K562 (cell line): Measurements from ENCODE around the gene KMT2E. TPM values are rescaled to one million over a fixed set of nuclear protein-coding genes. Genes with fewer than 3 reads are reported as not detected.
A peak's percentile ranks its signal among the peaks of the same experiment; 100 is the strongest.

Experiments
- ATAC-seq: fragments of 200-7000 bp; cut with Tn5 transposase; 3 replicates; pipeline ENCODE4 v1.9.1; 2020; ENCODE audit warnings: moderate library complexity
- BruUV-seq: library from RNA; stranded (reverse); fragments of 400-500 nt; replicated peaks from 2 replicates; lab custom pipeline; 2021; lab: Mats Ljungman, UMichigan
- CTCF ChIA-PET: fragments of 300-600 bp; formaldehyde crosslinking; extraction: SDS; loops from one replicate; lab custom pipeline; 2021; ENCODE audit warnings: low intra/inter-chr PET ratio; lab: Yijun Ruan, JAX
- POLR2A ChIA-PET: fragments of 300-600, 350-650 bp; sonication (Branson Sonifier 250); formaldehyde crosslinking; extraction: SDS; loops from one replicate; lab custom pipeline; 2021; ENCODE audit warnings: antibody characterized with exemption, inconsistent platforms; lab: Yijun Ruan, JAX
- DNase-seq, 4 experiments: peaks; one replicate each; pipeline versions ENCODE4 v3.0.0 to v3.0.0-alpha.2; 2011 to 2018; ENCODE audit warnings: low spot score in 3 of 4, mixed read lengths in 3 of 4; ENCODE audit errors: extremely low read depth in 1 of 4
- FAIRE-seq: peaks from 2 replicates; lab custom pipeline; 2011; peaks lifted over from hg19 to GRCh38; lab: Jason Lieb, UNC
- H2AFZ ChIP-seq: 2 replicates; pipeline ENCODE4 v1.6.0; 2011; ENCODE audit warnings: low read depth, low read length, control low read depth, inconsistent platforms
- H3K27ac ChIP-seq: fragments of 200-600 bp; 3 replicates; pipeline ENCODE4 v1.8.0; 2011; ENCODE audit warnings: low read depth, mild to moderate bottlenecking, control low read depth, inconsistent platforms, low read length, moderate library complexity, mixed read lengths; ENCODE audit errors: extremely low read depth
- H3K27me3 ChIP-seq, 2 experiments: fragments of 300-600 bp in 1 of 2; 2 replicates in 1 of 2; 3 replicates in 1 of 2; pipeline versions ENCODE4 v1.6.0 to v1.8.0; 2011; ENCODE audit warnings: inconsistent platforms in 2 of 2, low read length in 2 of 2, mild to moderate bottlenecking in 1 of 2, mixed read lengths in 1 of 2, moderate library complexity in 1 of 2; ENCODE audit not compliant: control insufficient read depth in 2 of 2, insufficient read depth in 2 of 2
- H3K36me3 ChIP-seq: fragments of 300-600 bp; 3 replicates; pipeline ENCODE4 v1.8.0; 2011; ENCODE audit warnings: mild to moderate bottlenecking, low read length, inconsistent platforms; ENCODE audit not compliant: control insufficient read depth, insufficient read depth
- H3K4me1 ChIP-seq, 2 experiments: fragments of 200-600 bp in 1 of 2; replicated peaks in 1 of 2; 2 replicates in 1 of 2; 3 replicates in 1 of 2; pipeline versions ENCODE4 v1.5.1 to v1.8.0; 2011; ENCODE audit warnings: inconsistent platforms in 2 of 2, low read length in 2 of 2, mild to moderate bottlenecking in 1 of 2, mixed read lengths in 1 of 2, moderate library complexity in 1 of 2; ENCODE audit not compliant: control insufficient read depth in 2 of 2, insufficient read depth in 2 of 2
- H3K4me2 ChIP-seq: 2 replicates; pipeline ENCODE4 v1.6.1; 2011; ENCODE audit warnings: low read length, control low read depth, inconsistent platforms, mixed read lengths; ENCODE audit not compliant: insufficient read depth
- H3K4me3 ChIP-seq: fragments of 200-600 bp; sonication (generic), shearing (Covaris generic); 2 replicates; pipeline ENCODE4 v1.5.1; 2016; ENCODE audit warnings: control low read depth, inconsistent platforms
- H3K79me2 ChIP-seq: fragments of 200-600 bp; 3 replicates; pipeline ENCODE4 v1.8.0; 2011; ENCODE audit warnings: low read length, inconsistent platforms; ENCODE audit not compliant: control insufficient read depth, insufficient read depth
- H3K9ac ChIP-seq, 2 experiments: 2 replicates each; pipeline versions ENCODE4 v1.6.0 to v1.6.1; 2011; ENCODE audit warnings: low read depth in 2 of 2, low read length in 2 of 2, control low read depth in 1 of 2, inconsistent platforms in 1 of 2, mild to moderate bottlenecking in 1 of 2, mixed read lengths in 1 of 2; ENCODE audit not compliant: insufficient read depth in 1 of 2
- H3K9me1 ChIP-seq: one replicate; pipeline ENCODE4 v1.6.0; 2011; ENCODE audit warnings: inconsistent platforms, mild to moderate bottlenecking, low read length, moderate library complexity; ENCODE audit not compliant: control insufficient read depth, insufficient read depth
- H3K9me3 ChIP-seq: replicated peaks from 2 replicates; pipeline ENCODE4 v1.5.1; 2011; ENCODE audit warnings: low read depth, low read length, inconsistent platforms; ENCODE audit not compliant: control insufficient read depth, insufficient read depth
- H4K20me1 ChIP-seq: replicated peaks from 2 replicates; pipeline ENCODE4 v1.6.1; 2011; ENCODE audit warnings: low read length, inconsistent platforms, mixed read lengths; ENCODE audit not compliant: control insufficient read depth, insufficient read depth
- TGIF2 ChIP-seq: sonication (generic); formaldehyde crosslinking; IDR thresholded peaks from 2 replicates; pipeline ENCODE4 v1.8.1; 2022; ENCODE audit warnings: mild to moderate bottlenecking, missing genetic modification reagents, moderate library complexity
- WGBS: fragments of 100-300 bp; shearing (Covaris generic); methylation state at CpG from one replicate; pipeline ENCODE4 v1.1.6; 2016; ENCODE audit warnings: low coverage, mixed read lengths; ENCODE audit not compliant: insufficient coverage; ENCODE audit errors: missing lambda C conversion rate; 5-methylcytosine and 5-hydroxymethylcytosine counted together
- in situ Hi-C: fragments of 300-500 bp; cut with MboI; formaldehyde crosslinking; loops from 4 replicates; pipeline ENCODE4 v1.15.0; 2018; ENCODE audit warnings: inconsistent platforms, mixed read lengths
- intact Hi-C: fragments of 100-400 bp; cut with micrococcal nuclease; formaldehyde crosslinking; loops from 2 replicates; pipeline ENCODE4 v1.14.2; 2022
- polyA plus RNA-seq, 8 experiments: library from polyadenylated mRNA; depleted of rRNA in 4 of 8; stranded (reverse) in 5 of 8; unstranded in 3 of 8; fragments of >200 nt; fragmentation: Nextera tagmentation in 2 of 8; fragmentation: Illumina TruSeq in 1 of 8; extraction: Ambion mirVana in 2 of 8; extraction: Trizol in 1 of 8; gene quantifications; 2 replicates each; pipeline versions ENCODE4 v1.2.1 to v1.2.3, GENCODE V29; 2011 to 2014; ENCODE audit warnings: inconsistent platforms in 1 of 8, missing spikeins in 1 of 8
- total RNA-seq, 7 experiments: library from RNA; depleted of rRNA in 6 of 7; stranded (reverse); fragments of >200 nt in 6 of 7; fragmentation: Illumina TruSeq in 2 of 7; extraction: Trizol in 2 of 7; gene quantifications; 2 replicates each; pipeline versions ENCODE4 v1.2.1 to v1.2.3, GENCODE V29; 2011 to 2021; ENCODE audit warnings: low replicate concordance in 1 of 7
- TF ChIP-seq, protein P1 (sequence below): sonication (generic); formaldehyde crosslinking; IDR thresholded peaks from 2 replicates; pipeline ENCODE4 v1.8.1; 2023; ENCODE audit warnings: mild to moderate bottlenecking, missing genetic modification reagents
- TF ChIP-seq, protein P2 (sequence below): fragments of 250-450 bp; sonication (Bioruptor Pico); IDR thresholded peaks from 2 replicates; pipeline ENCODE4 v1.5.0; 2021
- TF ChIP-seq, protein P3 (sequence below): sonication (generic); formaldehyde crosslinking; IDR thresholded peaks from 2 replicates; pipeline ENCODE4 v1.8.1; 2022; ENCODE audit warnings: missing genetic modification reagents

Gene KMT2E
- total and polyA plus RNA-seq, 9 of the 15 experiments (the other 6 are each of a cell fraction or from before 2014, with no cell fraction given): 8.9 to 55.3 (median 38.1) TPM

DNA sequence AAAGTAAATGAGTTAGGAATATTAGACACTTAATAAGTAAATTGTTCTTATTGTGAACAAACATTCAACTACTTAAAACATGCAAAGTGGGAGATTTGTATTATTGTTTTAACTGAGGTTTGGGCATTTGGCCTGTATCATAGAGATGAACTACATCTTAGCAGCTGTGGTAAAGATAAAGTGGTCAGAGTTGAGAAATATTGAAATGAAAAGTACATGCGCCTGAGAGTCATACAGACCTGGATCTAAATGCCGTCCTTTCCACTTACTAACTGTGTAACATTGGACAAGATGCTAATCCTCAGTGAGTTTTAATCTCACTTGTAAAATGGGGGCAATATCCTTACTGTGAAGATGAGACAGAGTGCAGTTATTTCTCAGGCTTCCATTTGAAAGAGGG is 74.5 kb downstream of the KMT2E start:
- CTCF ChIA-PET: no interaction called here
- no peak for DNase-seq
- intact Hi-C loops: no loop called here
- no peak overlapping the region for H3K27ac ChIP-seq
- no peak for FAIRE-seq
- no peaks in the 10 kb centered on the region; the same call in 1 of the 2 replicates for H4K20me1 ChIP-seq
- ATAC-seq: no peak
- no peak overlapping the region for H3K4me3 ChIP-seq
- no peak overlapping the region for H3K4me2 ChIP-seq
- in situ Hi-C loops: no loop called here
- H3K79me2 ChIP-seq: no peaks in the 10 kb centered on the region
- H3K4me1 ChIP-seq: no peaks in the 10 kb centered on the region; a peak in 1 of 5 replicates
- no peak overlapping the region for H2AFZ ChIP-seq
- no peaks in the 10 kb centered on the region for H3K9me1 ChIP-seq
- H3K9ac ChIP-seq: no peak overlapping the region
- POLR2A ChIA-PET: interaction anchor here (1.0 to 1.1 kb wide), 2 partner anchors 11 to 105 kb away, joined by 3 read pairs; no protein-coding TSS in a partner anchor
- H3K36me3 ChIP-seq: peaks cover 76% of the 10 kb centered on the region
- no peaks in the 10 kb centered on the region for H3K9me3 ChIP-seq
- TSS peak; percentile 14 for BruUV-seq
- no peaks in the 10 kb centered on the region for H3K27me3 ChIP-seq
- TF ChIP-seq, protein P1, sequence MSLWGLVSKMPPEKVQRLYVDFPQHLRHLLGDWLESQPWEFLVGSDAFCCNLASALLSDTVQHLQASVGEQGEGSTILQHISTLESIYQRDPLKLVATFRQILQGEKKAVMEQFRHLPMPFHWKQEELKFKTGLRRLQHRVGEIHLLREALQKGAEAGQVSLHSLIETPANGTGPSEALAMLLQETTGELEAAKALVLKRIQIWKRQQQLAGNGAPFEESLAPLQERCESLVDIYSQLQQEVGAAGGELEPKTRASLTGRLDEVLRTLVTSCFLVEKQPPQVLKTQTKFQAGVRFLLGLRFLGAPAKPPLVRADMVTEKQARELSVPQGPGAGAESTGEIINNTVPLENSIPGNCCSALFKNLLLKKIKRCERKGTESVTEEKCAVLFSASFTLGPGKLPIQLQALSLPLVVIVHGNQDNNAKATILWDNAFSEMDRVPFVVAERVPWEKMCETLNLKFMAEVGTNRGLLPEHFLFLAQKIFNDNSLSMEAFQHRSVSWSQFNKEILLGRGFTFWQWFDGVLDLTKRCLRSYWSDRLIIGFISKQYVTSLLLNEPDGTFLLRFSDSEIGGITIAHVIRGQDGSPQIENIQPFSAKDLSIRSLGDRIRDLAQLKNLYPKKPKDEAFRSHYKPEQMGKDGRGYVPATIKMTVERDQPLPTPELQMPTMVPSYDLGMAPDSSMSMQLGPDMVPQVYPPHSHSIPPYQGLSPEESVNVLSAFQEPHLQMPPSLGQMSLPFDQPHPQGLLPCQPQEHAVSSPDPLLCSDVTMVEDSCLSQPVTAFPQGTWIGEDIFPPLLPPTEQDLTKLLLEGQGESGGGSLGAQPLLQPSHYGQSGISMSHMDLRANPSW (CRISPR knock-in tag): no peak
- TF ChIP-seq, protein P2, sequence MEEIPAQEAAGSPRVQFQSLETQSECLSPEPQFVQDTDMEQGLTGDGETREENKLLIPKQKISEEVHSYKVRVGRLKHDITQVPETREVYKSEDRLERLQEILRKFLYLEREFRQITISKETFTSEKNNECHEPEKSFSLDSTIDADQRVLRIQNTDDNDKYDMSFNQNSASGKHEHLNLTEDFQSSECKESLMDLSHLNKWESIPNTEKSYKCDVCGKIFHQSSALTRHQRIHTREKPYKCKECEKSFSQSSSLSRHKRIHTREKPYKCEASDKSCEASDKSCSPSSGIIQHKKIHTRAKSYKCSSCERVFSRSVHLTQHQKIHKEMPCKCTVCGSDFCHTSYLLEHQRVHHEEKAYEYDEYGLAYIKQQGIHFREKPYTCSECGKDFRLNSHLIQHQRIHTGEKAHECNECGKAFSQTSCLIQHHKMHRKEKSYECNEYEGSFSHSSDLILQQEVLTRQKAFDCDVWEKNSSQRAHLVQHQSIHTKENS (CRISPR knock-in tag): no peak
- TF ChIP-seq TGIF2: no peak
- TF ChIP-seq, protein P3, sequence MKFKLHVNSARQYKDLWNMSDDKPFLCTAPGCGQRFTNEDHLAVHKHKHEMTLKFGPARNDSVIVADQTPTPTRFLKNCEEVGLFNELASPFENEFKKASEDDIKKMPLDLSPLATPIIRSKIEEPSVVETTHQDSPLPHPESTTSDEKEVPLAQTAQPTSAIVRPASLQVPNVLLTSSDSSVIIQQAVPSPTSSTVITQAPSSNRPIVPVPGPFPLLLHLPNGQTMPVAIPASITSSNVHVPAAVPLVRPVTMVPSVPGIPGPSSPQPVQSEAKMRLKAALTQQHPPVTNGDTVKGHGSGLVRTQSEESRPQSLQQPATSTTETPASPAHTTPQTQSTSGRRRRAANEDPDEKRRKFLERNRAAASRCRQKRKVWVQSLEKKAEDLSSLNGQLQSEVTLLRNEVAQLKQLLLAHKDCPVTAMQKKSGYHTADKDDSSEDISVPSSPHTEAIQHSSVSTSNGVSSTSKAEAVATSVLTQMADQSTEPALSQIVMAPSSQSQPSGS (CRISPR knock-in tag): no peak
- WGBS: 82% methylated on average over 2 of the region's 2 CpGs
